ENCODE measurements around the gene STX2.

GRCh38 chr12:130815028-130815741 lies 23.9 kb downstream of the STX2 start:
- TF ChIP-seq CTCF (IDR thresholded peaks at IDR 0.05; ENCODE audit: low read depth, low read length, poor library complexity, severe bottlenecking) (no peak), EZH2phosphoT487 (IDR thresholded peaks at IDR 0.05; ENCODE audit: borderline replicate concordance, low read length) (no peak)

Data from DOHH2 (cell line).